Ectodermal cell (in vitro differentiated cells): ENCODE measurements around the gene CEL.
"Not testable (repeated sequence)": the region's sequence is repeated elsewhere in the genome, so short reads cannot be mapped to it uniquely, and the experiment has no call there.

Experiments used
- H3K27ac ChIP-seq: 2 replicates; pipeline ENCODE4 v1.7.0; 2013; ENCODE audit warnings: mild to moderate bottlenecking, low read depth, low read length; ENCODE audit not compliant: insufficient read depth, poor library complexity, severe bottlenecking
- H3K27me3 ChIP-seq: 2 replicates; pipeline ENCODE4 v1.7.0; 2013; ENCODE audit warnings: mild to moderate bottlenecking, low read length; ENCODE audit not compliant: insufficient read depth, control insufficient read depth, poor library complexity, severe bottlenecking
- H3K36me3 ChIP-seq: one replicate; pipeline ENCODE4 v1.7.0; 2013; ENCODE audit warnings: low read length; ENCODE audit not compliant: control insufficient read depth, insufficient read depth
- H3K4me1 ChIP-seq: one replicate; pipeline ENCODE4 v1.7.0; 2013; ENCODE audit warnings: low read length; ENCODE audit not compliant: control insufficient read depth, insufficient read depth
- H3K4me3 ChIP-seq: 2 replicates; pipeline ENCODE4 v1.7.0; 2013; ENCODE audit warnings: low read depth, low read length, control low read depth; ENCODE audit not compliant: insufficient read depth
- H3K9me3 ChIP-seq: 2 replicates; pipeline ENCODE4 v1.7.0; 2013; ENCODE audit warnings: mild to moderate bottlenecking, low read length, moderate library complexity; ENCODE audit not compliant: control insufficient read depth
- WGBS, 2 experiments: methylation state at CpG; one replicate each; pipeline ENCODE4 v1.1.7; 2013; ENCODE audit warnings: missing lambda C conversion rate in 2 of 2; 5-methylcytosine and 5-hydroxymethylcytosine counted together

CEL gene

GRCh38 chr9:133063159-133063499 is 1.3 kb downstream of the CEL start:
- H3K9me3 ChIP-seq, result no peaks in the 10 kb centered on the region
- H3K36me3 ChIP-seq, result no peaks in the 10 kb centered on the region
- no peak overlapping the region for H3K27ac ChIP-seq
- WGBS, 2 experiments, result 95 to 97% methylated on average over 8 of the region's 8 CpGs
- H3K4me3 ChIP-seq, result no peak overlapping the region
- H3K27me3 ChIP-seq, result no peaks in the 10 kb centered on the region
- H3K4me1 ChIP-seq, result peaks cover 19% of the 10 kb centered on the region

- peaks cover 19% of the 10 kb centered on the region for H3K4me1 ChIP-seq
- 94% methylated on average over 14 of the region's 14 CpGs for WGBS, 2 experiments
- H3K4me3 ChIP-seq, result no peak overlapping the region
- H3K36me3 ChIP-seq, result no peaks in the 10 kb centered on the region
- H3K27me3 ChIP-seq, result no peaks in the 10 kb centered on the region
- H3K9me3 ChIP-seq, result no peaks in the 10 kb centered on the region
- no peak overlapping the region for H3K27ac ChIP-seq
Measured at GRCh38 chr9:133063500-133064231, 1.9 kb downstream of the CEL start.

- Histone ChIP-seq H3K27me3 (no peaks in the 10 kb centered on the region), H3K36me3 (no peaks in the 10 kb centered on the region), H3K4me3 (no peak overlapping the region), H3K4me1 (peaks cover 17% of the 10 kb centered on the region), H3K27ac (no peak overlapping the region), H3K9me3 (no peaks in the 10 kb centered on the region)
- WGBS, 2 experiments, result 95 to 96% methylated on average over 30 of the region's 30 CpGs
Measured at GRCh38 chr9:133064241-133065069, 2.7 kb downstream of the CEL start.

GRCh38 chr9:133065070-133065388 is 3.2 kb downstream of the CEL start:
- Histone ChIP-seq H3K27me3 (no peaks in the 10 kb centered on the region), H3K27ac (no peak overlapping the region), H3K4me1 (peaks cover 11% of the 10 kb centered on the region), H3K4me3 (no peak overlapping the region), H3K9me3 (no peaks in the 10 kb centered on the region), H3K36me3 (no peaks in the 10 kb centered on the region)
- 94 to 97% methylated on average over 17 of the region's 17 CpGs for WGBS, 2 experiments

GRCh38 chr9:133066181-133066983 is 4.6 kb downstream of the CEL start:
- Histone ChIP-seq H3K9me3 (no peaks in the 10 kb centered on the region), H3K36me3 (no peaks in the 10 kb centered on the region), H3K4me3 (no peak overlapping the region), H3K27me3 (no peaks in the 10 kb centered on the region), H3K4me1 (peaks cover 2% of the 10 kb centered on the region), H3K27ac (no peak overlapping the region)
- WGBS, 2 experiments, result 95 to 96% methylated on average over 25 of the region's 25 CpGs

GRCh38 chr9:133067006-133067405 is 5.2 kb downstream of the CEL start:
- H3K4me1 ChIP-seq, result no peaks in the 10 kb centered on the region
- H3K27ac ChIP-seq, result no peak overlapping the region
- H3K27me3 ChIP-seq, result no peaks in the 10 kb centered on the region
- 96% methylated on average over 11 of the region's 11 CpGs for WGBS, 2 experiments
- H3K36me3 ChIP-seq, result no peaks in the 10 kb centered on the region
- no peaks in the 10 kb centered on the region for H3K9me3 ChIP-seq
- no peak overlapping the region for H3K4me3 ChIP-seq

- Histone ChIP-seq H3K9me3 (no peaks in the 10 kb centered on the region), H3K36me3 (no peaks in the 10 kb centered on the region), H3K4me3 (no peak overlapping the region), H3K4me1 (no peaks in the 10 kb centered on the region), H3K27ac (no peak overlapping the region), H3K27me3 (no peaks in the 10 kb centered on the region)
- WGBS, 2 experiments, result 86 to 91% methylated on average over 11 of the region's 11 CpGs
Measured at GRCh38 chr9:133067813-133068212, 6.0 kb downstream of the CEL start.

- not testable (repeated sequence) for H3K27me3 ChIP-seq, H3K27ac ChIP-seq, H3K4me3 ChIP-seq, H3K9me3 ChIP-seq, H3K36me3 ChIP-seq, H3K4me1 ChIP-seq
- WGBS, 2 experiments, result 100% methylated on average over 1 of the region's 15 CpGs
Measured at GRCh38 chr9:133068431-133068830, 6.7 kb downstream of the CEL start.

- 95% methylated on average over 17 of the region's 17 CpGs for WGBS, 2 experiments
- H3K36me3 ChIP-seq, H3K27me3 ChIP-seq, H3K9me3 ChIP-seq, H3K27ac ChIP-seq, H3K4me3 ChIP-seq, H3K4me1 ChIP-seq: not testable (repeated sequence)
Measured at GRCh38 chr9:133070500-133070961, 8.8 kb downstream of the CEL start.

- H3K36me3 ChIP-seq, H3K9me3 ChIP-seq, H3K4me1 ChIP-seq, H3K4me3 ChIP-seq, H3K27ac ChIP-seq, H3K27me3 ChIP-seq: not testable (repeated sequence)
- WGBS, 2 experiments, result 97 to 98% methylated on average over 13 to 16 of the region's 31 CpGs
Measured at GRCh38 chr9:133070985-133071384, 9.2 kb downstream of the CEL start.
